ENCODE data around the gene ATP11A.

- TF ChIP-seq, protein P1, sequence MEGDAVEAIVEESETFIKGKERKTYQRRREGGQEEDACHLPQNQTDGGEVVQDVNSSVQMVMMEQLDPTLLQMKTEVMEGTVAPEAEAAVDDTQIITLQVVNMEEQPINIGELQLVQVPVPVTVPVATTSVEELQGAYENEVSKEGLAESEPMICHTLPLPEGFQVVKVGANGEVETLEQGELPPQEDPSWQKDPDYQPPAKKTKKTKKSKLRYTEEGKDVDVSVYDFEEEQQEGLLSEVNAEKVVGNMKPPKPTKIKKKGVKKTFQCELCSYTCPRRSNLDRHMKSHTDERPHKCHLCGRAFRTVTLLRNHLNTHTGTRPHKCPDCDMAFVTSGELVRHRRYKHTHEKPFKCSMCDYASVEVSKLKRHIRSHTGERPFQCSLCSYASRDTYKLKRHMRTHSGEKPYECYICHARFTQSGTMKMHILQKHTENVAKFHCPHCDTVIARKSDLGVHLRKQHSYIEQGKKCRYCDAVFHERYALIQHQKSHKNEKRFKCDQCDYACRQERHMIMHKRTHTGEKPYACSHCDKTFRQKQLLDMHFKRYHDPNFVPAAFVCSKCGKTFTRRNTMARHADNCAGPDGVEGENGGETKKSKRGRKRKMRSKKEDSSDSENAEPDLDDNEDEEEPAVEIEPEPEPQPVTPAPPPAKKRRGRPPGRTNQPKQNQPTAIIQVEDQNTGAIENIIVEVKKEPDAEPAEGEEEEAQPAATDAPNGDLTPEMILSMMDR (IDR thresholded peaks at IDR 0.05; ENCODE audit: borderline replicate concordance, extremely low read depth, low read length, poor library complexity, severe bottlenecking): no peak
- TF ChIP-seq EZH2 (IDR thresholded peaks at IDR 0.05; ENCODE audit: borderline replicate concordance, low read depth, low read length, severe bottlenecking): no peak
Observed at GRCh38 chr13:112897956-112898620, 208.2 kb downstream of the ATP11A start.

All from DND-41 (cell line).